ENCODE measurements around the gene RXRA. TPM values are rescaled to one million over a fixed set of nuclear protein-coding genes. Genes with fewer than 3 reads are reported as not detected.

Gene RXRA
- total RNA-seq, 1 experiment from 2014 or later = 31.6 TPM

DNA sequence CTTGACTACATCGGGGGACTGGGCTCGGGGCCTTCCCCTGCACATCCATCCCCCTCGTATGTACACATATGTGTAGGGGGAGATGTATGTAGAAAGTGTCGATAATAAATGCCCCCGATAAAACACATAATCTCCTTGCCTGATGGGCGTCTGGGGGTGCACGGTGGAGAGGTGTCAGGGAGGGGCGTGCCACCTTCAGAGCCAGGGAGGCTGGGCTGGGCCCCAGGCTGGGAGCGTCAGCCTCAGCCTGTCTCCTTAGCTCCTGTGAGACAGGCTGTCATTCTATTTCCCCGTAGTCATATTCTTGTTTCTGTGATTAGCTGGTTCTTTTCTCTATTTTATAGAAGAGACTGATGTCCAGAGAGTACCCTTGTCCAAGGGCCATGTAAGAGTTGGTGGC lies 4.7 kb upstream of the RXRA start:
- Histone ChIP-seq H3K4me3 (ENCODE audit: low read depth in 2 of 2, low read length in 2 of 2) (no peak overlapping the region), H3K4me1 (ENCODE audit: control insufficient read depth, insufficient read depth, low read length) (peaks cover 8% of the 10 kb centered on the region), H3K27me3 (ENCODE audit: control insufficient read depth, insufficient read depth, low read length) (no peaks in the 10 kb centered on the region), H3K36me3 (ENCODE audit: control insufficient read depth, insufficient read depth, low read length) (no peaks in the 10 kb centered on the region), H3K9me3 (ENCODE audit: control insufficient read depth, insufficient read depth, low read depth, low read length) (no peaks in the 10 kb centered on the region), H3K27ac (ENCODE audit: low read length) (no peak overlapping the region)
- ATAC-seq (no peak), DNase-seq (ENCODE audit: low read depth, low spot score) (no peak)
- intact Hi-C loops (cut with micrococcal nuclease; ENCODE audit: unreplicated experiment) (loop anchor here (10.0 kb wide), 1 partner anchor 147 kb away; no protein-coding TSS in a partner anchor), in situ Hi-C loops (cut with HindIII; ENCODE audit: low pct_unique_long_range_greater_than_20kb, low sequenced_read_pairs) (no loop called here)
- no TSS peak for BruUV-seq (replicated peaks)
- POLR2A ChIA-PET = no interaction called here
- no peak for TF ChIP-seq SIN3A (IDR thresholded peaks at IDR 0.05; ENCODE audit: borderline replicate concordance, insufficient read depth, low read depth, low read length)
- TF ChIP-seq, protein P1, sequence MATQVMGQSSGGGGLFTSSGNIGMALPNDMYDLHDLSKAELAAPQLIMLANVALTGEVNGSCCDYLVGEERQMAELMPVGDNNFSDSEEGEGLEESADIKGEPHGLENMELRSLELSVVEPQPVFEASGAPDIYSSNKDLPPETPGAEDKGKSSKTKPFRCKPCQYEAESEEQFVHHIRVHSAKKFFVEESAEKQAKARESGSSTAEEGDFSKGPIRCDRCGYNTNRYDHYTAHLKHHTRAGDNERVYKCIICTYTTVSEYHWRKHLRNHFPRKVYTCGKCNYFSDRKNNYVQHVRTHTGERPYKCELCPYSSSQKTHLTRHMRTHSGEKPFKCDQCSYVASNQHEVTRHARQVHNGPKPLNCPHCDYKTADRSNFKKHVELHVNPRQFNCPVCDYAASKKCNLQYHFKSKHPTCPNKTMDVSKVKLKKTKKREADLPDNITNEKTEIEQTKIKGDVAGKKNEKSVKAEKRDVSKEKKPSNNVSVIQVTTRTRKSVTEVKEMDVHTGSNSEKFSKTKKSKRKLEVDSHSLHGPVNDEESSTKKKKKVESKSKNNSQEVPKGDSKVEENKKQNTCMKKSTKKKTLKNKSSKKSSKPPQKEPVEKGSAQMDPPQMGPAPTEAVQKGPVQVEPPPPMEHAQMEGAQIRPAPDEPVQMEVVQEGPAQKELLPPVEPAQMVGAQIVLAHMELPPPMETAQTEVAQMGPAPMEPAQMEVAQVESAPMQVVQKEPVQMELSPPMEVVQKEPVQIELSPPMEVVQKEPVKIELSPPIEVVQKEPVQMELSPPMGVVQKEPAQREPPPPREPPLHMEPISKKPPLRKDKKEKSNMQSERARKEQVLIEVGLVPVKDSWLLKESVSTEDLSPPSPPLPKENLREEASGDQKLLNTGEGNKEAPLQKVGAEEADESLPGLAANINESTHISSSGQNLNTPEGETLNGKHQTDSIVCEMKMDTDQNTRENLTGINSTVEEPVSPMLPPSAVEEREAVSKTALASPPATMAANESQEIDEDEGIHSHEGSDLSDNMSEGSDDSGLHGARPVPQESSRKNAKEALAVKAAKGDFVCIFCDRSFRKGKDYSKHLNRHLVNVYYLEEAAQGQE (IDR thresholded peaks at IDR 0.05; ENCODE audit: insufficient read depth in 1 of 2, low read depth in 2 of 2, low read length in 1 of 2) = no peak
- CTCF ChIA-PET = no interaction called here

GRCh38 chr9:134321946-134322741 lies 4.1 kb upstream of the RXRA start:
- Histone ChIP-seq H3K27me3 (ENCODE audit: control insufficient read depth, insufficient read depth, low read length) (no peaks in the 10 kb centered on the region), H3K9me3 (ENCODE audit: control insufficient read depth, insufficient read depth, low read depth, low read length) (no peaks in the 10 kb centered on the region), H3K27ac (ENCODE audit: low read length) (no peak overlapping the region), H3K36me3 (ENCODE audit: control insufficient read depth, insufficient read depth, low read length) (peaks cover 2% of the 10 kb centered on the region; the same call in 1 of the 2 replicates), H3K4me1 (ENCODE audit: control insufficient read depth, insufficient read depth, low read length) (peaks cover 8% of the 10 kb centered on the region), H3K4me3 (ENCODE audit: low read depth in 2 of 2, low read length in 2 of 2) (no peak overlapping the region)
- ChIA-PET CTCF (no interaction called here), POLR2A (no interaction called here)
- in situ Hi-C loops (cut with HindIII; ENCODE audit: low pct_unique_long_range_greater_than_20kb, low sequenced_read_pairs) = no loop called here
- DNase-seq (ENCODE audit: low read depth, low spot score) (no peak), ATAC-seq (no peak)
- intact Hi-C loops (cut with micrococcal nuclease; ENCODE audit: unreplicated experiment) = loop anchor here (10.0 kb wide), 1 partner anchor 147 kb away; no protein-coding TSS in a partner anchor
- TF ChIP-seq POLR2AphosphoS5 (IDR thresholded peaks at IDR 0.05; ENCODE audit: low read depth, low read length) = no peak
- TF ChIP-seq, protein P1 (IDR thresholded peaks at IDR 0.05; ENCODE audit: insufficient read depth in 1 of 2, low read depth in 2 of 2, low read length in 1 of 2) = no peak
- no peak for TF ChIP-seq TCF7L2 (IDR thresholded peaks at IDR 0.05; ENCODE audit: low read depth, low read length)
- TF ChIP-seq, protein P2, sequence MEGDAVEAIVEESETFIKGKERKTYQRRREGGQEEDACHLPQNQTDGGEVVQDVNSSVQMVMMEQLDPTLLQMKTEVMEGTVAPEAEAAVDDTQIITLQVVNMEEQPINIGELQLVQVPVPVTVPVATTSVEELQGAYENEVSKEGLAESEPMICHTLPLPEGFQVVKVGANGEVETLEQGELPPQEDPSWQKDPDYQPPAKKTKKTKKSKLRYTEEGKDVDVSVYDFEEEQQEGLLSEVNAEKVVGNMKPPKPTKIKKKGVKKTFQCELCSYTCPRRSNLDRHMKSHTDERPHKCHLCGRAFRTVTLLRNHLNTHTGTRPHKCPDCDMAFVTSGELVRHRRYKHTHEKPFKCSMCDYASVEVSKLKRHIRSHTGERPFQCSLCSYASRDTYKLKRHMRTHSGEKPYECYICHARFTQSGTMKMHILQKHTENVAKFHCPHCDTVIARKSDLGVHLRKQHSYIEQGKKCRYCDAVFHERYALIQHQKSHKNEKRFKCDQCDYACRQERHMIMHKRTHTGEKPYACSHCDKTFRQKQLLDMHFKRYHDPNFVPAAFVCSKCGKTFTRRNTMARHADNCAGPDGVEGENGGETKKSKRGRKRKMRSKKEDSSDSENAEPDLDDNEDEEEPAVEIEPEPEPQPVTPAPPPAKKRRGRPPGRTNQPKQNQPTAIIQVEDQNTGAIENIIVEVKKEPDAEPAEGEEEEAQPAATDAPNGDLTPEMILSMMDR (IDR thresholded peaks at IDR 0.05) = no peak
- BruUV-seq (replicated peaks) = no TSS peak

Measured in Panc1 (cell line).